Amniotic epithelial cell (primary cell): ENCODE results near the gene OR56A1.
A peak's percentile ranks its signal among the peaks of the same experiment; 100 is the strongest.
"Not testable (repeated sequence)": the region's sequence is repeated elsewhere in the genome, so short reads cannot be mapped to it uniquely, and the experiment has no call there.

Experiments
- DNase-seq: peaks from one replicate; pipeline ENCODE4 v3.0.0-alpha.2; 2010; ENCODE audit warnings: low read depth

OR56A1 gene, protein sequence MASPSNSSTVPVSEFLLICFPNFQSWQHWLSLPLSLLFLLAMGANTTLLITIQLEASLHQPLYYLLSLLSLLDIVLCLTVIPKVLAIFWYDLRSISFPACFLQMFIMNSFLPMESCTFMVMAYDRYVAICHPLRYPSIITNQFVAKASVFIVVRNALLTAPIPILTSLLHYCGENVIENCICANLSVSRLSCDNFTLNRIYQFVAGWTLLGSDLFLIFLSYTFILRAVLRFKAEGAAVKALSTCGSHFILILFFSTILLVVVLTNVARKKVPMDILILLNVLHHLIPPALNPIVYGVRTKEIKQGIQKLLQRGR

DNA sequence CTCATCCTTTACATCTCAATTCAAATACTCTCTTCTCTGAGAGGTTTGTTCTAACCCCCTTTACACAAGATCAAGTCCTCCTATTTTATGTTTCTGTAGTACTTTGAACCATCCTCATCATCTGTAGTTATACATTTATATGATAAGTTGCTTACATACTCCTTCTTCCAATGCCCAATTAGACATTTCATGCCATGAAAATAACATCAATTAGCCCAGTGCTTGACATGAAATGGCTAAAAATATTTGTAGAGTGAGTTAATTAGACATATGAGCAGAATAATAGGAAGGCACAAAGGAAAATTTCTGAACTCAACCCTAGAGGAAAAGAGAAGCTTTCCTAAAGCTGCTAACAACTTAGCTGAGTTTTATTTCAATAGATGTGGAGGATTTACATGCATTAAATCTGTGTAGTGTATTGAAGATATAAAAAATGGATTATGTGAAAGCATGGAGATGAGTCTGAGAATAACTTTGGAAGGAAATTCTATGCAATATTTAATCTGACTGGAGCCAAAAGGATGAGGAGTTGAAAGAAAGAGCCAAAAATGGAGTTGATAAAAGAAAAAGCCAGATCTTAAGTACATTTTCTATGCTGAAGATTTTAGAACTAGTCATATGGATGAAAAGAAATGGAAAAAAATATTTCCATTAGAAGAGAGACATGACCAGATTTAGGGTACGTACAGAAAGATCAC is at the start of gene OR56A1:
Gene OR56A1, minus strand, starts transcription at position 51 of the 698 bp plus-strand sequence. CDS start 3,066 bp downstream, outside the sequence.
- DNase-seq, result no peak

DNA sequence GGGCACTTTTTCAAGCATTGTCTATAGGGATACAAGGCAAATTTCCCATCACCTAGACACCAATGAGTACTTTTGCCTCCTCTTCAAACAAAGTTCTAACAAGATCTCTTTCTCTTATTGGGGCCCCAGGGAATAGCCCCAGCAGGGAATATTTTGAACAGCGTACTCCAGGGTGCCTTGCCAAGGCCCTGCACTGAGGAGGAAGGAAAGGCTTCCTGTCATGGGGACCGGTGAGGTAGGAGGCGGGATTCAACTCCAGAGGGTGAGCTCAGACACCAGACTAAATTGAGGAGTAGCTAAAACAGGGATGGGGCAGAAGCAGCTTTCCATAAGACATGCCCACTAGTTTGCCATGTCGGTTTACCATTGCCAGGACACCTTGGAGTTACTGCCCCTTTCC is 48.9 kb upstream of the OR56A1 start:
- no peak for DNase-seq

DNA sequence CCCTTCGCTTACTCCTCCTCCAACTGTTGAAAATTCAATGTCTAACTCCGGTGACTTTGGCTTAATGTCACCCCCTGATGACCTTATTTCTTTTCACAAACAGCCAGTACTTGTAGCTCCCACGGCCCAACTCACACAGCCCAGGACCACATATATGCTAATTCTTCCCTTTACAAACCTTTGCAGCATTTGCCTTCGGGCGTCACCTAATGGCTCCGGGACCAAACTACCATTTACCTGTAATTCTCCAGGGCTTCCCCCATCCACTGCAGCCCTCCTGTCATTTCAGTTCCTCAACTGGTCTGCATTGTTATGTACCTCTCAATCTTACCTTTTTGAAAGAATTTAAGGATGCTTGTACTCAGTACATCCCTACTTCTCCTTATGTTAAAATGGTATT is 47.2 kb upstream of the OR56A1 start:
- no peak for DNase-seq

DNA sequence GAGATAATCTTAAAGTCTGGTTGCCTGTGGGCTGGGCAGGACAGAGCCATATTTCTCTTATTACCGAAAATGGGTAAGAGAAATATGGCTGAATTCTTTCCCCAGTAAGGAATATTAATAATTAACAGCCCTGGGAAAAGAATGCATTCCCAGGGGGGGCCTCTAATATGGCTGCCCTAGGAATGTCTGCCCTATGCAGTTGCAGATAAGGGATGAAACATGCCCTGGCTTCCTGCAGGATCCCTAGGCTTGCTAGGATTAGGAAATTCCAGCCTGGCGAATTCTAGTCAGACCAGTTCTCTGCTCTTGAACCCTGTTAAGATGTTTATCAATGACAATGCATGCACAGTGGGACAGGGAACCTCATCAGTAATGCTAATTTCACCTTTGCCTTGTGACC is 45.9 kb upstream of the OR56A1 start:
- not testable (repeated sequence) for DNase-seq

DNA sequence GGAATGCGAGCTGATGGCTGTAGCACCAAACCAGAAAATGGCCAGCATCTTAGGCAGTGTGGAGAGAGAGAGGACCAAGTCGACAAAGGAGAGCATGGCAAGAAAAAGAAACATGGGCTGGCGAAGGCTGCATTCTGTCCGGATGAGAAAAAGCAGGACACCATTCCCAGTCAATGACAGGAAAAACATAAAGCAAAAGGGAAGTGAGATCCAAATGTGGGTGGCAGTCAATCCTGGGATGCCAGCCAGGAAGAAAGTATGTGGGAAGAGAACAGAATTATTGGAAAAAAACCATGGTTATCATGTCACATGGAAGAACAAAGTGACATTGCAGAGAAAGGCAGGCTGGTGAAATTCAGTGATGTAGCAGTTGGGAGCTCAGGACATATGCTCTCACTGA is 36.9 kb upstream of the OR56A1 start:
- no peak for DNase-seq

DNA sequence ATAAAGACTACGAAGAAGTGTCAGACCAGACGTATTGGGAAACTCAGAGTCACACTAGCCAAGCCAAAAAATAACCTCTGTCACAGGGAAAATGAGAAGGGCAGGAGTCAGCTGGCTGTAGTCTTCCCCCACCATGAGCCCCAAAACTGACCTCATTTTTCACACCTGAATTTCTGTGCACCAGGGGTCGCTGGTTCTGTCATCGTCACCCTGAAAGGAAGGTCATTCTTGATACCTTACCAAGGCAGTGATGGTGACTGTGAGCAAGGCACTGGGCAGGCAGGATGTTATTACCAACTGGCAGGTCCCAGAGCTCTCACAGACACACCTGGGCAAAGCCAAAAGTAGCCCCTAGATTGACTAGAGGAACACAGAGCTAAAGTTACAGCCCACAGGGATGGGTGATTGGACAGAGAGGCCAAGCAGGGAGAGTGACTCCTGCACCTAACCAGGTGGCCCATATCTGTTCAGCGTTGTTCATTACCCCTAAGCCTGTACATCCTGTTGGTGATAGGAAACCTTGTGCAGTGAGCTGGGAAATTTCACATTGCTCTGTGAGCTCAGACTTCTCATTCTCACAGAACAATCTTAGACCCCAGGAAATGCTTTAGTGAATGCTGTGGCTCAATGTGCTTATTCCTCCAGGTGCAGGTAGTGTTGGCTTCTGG is 32.3 kb upstream of the OR56A1 start:
- no peak for DNase-seq

DNA sequence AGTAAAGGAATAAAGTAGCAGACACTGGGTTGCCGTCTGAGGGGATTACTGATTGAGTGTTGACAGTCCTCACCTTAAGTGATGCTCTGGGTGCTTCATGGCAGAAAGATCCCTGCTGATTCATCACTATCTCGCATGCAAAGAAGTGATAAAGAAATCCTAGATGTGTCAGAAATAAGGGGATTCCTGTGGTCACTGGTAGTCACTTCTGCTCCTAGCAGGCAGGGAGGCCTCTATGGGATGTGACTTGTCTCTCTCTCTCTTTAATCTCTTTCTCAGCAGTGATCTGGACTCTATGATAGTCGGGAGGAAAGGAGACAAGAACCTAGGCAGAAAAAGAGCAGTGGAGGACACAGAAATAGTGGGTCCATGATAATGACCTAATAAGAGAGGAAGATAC is 30.9 kb upstream of the OR56A1 start:
- DNase-seq, result no peak

DNA sequence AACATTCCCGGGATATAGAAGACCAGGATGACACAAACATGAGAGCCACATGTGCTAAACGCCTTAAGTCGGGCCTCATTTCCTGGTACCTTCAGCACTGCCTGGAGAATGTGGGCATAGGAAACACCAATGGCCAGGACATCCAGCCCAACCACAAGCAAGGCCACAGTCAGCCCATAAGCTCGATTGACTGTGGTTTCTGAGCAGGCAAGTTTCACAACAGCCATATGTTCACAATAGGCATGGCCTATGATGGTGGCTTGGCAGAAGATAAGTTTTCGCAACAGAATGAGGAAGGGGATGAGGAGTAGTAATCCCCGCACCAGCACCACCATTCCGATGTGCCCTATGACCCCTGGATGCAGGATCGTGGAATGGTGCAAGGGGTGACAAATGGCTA is 26.9 kb upstream of the OR56A1 start:
- no peak for DNase-seq

DNA sequence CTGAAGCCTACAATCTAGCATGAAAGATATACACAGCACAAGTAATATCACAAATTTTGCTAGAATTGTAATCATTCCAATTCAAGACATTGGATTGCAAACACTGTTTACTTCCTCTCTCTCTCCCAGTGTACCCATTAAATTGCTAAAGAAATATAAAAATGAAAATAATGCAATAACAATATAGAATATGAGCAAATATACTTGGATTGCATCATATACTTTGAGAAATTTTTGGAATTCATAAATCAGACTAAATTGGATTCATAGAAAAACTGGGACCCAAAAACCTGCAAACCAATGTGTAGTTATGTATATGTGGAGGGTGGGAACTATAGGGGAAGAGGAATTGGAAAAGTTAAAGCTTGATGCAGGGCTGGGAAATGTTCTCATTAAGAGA is 25.0 kb upstream of the OR56A1 start:
- DNase-seq, result no peak

DNA sequence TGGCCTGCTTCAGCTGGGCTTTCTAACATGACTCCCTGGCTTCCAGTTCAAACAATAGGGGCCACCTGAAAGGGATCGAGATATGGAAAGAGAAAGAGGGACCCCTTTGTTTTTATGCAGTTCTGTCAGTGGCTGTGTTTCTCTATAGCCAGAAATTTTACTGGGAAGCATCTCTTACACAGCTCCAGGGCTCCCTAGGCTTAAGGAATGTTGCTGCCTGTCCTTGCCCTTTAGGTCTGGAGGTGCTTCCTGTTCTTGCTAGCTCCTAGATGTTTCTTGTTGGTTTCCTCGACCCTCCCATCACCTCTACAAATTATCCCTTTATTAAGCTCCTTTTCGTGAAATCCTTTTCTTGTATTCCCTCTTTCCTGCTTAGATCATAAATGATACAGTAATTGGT is 21.8 kb upstream of the OR56A1 start:
- DNase-seq, result no peak

DNA sequence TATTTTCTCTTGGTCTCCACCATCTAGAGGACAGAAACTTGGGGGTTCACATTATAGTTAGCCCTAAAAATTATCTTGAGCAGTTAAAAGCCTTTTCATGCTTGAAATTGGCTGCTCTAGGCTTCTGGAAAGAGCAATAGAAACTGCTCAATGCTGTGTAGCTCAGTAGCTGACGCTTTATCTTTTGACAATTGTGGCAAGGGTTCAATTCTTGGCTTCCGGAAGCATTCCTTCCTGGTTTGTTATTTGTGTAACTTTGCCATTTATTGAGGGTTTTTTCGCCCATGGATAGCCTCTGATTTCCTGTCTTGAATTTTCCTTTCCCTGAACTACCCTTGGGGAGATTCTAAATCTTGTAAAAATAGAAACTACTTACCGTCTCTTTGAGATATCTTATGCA is 10.3 kb upstream of the OR56A1 start:
- no peak for DNase-seq

DNA sequence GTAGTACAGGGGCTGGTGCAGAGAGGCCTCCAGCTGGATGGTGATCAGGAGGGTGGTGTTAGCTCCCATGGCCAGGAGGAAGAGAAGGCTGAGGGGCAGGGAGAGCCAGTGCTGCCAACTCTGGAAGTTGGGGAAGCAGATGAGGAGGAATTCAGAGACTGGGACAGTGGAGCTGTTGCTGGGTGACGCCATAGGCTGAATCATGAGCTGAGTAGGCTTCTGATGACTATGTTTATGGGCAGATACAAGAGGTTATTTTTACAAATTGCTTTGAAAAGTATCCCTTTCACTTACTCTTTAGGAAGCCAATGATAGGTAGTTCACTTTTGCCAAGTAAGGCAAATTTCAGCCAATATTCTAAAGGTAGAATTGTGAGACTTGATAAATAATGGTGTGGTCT is 3.1 kb downstream of the OR56A1 start:
- DNase-seq, result no peak

DNA sequence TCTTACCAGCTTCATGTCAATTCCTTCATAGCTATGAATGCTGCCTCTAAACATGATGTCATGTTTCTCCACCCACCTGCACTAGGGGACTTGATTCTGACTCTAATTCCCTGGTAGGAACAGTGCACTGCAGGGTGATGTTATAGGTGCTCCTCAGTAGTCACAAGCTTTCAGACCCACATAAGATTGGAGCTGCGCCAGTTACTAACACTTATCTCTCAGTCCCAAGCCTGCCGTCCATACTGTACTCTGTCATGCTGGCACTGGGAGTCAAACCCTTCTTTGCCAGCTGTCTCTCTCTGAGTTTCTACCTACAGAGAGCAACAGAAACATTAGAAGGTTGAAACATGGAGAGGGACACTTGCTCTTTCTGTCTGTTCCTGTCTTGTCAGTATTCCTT is 5.5 kb downstream of the OR56A1 start:
- DNase-seq, result no peak

DNA sequence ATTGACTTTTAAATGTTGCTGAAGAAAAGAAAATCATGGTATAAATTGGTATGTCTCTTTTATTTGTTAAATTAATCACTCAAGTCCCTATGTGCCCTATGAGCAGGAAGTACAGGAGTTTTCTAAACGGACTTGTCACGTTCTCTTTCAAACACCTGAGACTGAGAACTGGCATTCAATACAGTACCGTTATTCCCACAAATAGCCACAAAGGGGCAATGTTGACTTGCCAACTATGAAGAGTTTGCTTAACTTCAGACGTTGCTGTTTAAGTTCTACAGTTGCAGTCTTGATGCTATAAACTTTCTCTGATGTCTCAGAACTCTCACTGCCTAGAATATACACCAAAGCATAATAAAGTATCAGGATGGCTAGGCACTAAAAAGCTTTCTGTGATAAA is 7.6 kb downstream of the OR56A1 start:
- DNase-seq, result peak; percentile 47

DNA sequence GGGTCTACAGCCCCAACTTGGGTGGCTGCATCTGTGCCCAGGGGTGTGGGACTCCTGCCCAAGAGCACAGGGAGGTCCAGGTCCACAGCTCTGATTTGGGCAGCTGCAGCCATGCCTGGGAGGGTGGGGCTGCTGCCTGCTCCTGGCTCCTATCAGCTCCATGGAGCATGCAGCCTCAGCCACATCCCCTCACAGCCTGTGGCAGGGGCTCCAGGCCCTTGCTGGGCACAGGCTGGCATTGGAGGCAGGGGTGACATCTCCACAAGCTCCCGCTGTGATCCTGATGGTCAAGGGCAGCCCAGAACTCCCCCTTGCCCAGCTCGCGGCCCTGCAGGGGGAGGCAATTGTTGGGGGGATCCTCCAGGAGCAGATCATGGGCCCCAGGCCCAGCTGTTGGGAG is 17.5 kb downstream of the OR56A1 start:
- DNase-seq, result no peak

DNA sequence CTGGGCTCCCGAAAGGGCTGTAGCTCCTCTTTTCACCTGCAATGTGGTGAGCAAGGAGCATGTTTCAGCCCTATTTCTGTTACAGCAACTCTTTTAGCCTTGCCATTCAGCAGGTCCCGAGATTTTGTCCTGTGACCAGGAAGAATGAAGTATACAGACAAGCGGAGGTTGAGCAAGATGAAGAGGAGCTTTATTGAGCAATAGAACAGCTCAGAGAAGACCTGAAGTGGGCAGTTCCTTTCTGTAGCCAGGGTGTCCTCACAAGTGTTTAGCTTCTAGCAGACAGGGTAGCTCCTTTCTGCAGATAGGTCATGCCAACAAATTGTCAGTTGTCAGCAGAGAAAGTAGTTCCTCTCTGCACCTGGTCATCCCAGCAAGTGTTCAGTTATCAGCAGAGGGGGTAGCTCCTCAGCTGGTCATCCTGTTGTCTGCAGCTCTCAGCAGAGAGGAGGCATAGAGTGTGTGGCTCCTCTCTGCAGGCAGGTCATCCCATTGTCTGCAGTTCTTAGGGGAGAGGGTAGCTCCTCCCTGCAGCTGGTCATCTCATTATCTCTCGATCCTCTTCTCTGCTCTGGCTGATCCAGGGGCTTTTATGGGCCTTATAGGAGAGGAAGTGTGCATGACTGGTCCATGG is 18.4 kb downstream of the OR56A1 start:
- DNase-seq, result no peak

DNA sequence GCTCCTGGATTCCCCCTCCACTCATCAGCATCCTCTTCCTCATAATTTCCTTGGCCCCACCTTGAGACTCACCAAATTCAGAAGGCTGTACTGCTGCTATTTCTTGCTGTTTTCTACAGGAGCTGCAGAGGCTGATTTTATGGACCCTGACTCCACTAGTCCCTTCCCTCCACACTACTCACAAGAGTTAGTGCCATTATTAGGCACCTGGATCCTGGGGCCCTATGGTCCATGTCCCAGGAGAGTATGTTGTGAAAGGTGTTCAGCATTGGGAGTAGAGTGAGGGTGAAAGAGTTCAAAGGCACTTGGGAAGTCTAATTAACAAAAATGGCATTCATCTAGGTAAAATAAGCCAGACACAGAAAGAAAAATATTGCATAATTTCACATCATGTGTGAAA is 23.7 kb downstream of the OR56A1 start, which contains the start of gene OR56A4:
Gene OR56A4, minus strand, starts transcription at position 101 of the 400 bp plus-strand sequence. CDS start 3,954 bp downstream, outside the sequence.
- no peak for DNase-seq

DNA sequence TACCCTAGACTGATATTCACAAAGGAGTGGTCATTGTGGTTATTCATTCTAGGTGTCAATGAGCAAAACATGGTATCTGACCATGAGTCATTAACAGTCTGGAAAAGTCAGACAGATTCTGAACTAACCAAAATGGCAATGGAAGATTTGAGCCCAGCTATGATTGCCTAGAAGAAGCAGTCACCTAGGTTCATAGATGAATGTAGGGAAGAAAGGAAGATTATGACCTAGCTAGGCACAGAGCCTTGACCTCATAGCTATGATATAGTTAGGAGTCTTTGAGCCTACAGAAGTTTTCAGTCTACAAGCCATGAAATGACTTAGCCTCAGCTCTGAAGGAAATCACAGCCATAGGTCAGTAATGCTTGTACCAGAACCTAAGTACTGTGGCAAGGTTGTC is 24.2 kb downstream of the OR56A1 start:
- DNase-seq, result no peak

DNA sequence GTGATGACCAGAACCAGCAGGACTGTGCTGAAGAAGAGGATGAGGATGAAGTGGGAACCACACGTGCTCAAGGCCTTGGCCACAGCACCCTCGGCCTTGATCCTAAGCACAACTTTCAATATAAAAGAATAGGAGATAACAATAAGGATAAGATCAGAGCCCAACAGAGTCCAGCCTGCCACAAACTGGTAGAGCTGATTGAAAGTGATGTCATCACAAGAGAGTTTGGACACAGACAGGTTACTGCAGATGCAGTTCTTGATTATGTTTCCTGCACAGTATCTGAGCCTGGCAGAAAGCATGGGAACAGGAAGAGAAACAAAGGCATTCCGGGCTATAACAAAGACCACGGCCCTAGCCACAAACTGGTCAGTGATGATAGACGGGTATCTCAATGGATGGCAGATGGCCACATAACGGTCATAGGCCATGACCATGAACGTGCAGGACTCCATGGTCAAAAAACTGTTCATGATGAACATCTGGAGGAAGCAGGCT is 28.3 kb downstream of the OR56A1 start:
- DNase-seq, result no peak

DNA sequence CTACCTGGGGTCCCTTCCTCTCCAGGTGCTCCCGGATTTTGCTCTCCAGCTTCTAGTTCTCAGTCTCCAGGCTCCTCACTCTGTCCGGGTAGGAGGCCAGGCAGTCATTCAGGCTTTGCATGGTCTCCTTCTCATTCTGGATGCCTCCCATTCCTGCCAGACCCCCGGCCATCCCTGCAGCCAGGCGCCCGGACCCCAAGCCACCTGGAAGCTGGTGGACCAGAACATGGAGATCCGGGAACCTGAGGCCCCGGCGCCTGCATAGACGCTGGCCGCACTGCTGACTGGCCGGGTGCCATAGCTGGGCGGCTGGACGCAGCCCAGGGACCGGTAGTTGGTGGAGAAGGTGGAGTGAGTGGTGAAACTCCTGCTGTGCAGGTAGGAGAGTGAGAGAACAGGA is 35.8 kb downstream of the OR56A1 start:
- no peak for DNase-seq

DNA sequence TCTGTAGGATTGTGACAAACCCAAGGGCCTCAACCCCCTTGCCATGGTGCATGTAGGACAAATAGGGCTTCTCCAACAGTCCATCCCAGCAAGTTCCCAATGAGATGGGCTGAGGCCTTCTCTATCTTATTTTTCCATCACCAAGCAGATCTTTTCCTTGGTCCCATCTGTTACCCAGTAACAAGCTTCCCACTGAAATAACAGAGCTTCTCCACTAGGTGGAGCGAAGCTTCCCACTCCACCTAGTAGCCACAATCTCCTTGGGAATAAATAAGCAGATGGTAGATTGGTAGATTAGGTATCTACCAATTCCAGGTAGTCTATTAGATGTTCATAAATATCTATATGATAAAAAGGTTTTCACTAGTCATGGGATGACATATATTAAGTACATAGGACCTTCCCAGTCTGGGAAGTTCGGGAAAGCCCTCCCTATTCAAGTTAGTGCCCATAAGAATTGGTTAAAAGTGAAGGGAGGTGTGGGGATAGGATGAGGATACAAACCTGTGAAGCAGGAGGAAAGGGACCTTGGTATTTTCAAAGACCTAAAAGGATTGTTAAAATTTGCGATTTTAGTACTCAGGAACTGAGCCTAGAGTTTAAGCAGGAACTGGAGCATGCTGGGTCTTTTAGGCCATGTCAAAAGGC is 37.8 kb downstream of the OR56A1 start:
- DNase-seq, result peak; percentile 6

DNA sequence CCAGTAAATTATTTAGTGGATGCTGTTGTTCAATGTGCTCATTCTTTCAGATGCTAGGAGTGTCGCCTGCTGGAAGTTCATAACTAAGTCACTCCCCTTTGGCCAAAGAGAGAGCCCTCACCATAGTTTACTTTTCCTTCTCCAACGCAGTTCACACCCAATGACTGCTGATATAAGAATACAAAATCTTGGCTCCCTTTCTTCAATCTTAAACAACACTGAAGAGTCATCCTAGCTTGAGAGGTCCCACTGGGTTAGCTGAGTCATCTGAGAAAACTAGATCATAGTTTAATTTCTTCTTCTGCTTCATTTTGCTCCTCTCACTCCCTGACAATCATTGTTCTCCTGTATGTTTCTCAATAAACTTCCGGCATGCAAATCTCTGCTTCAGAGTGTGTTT is 38.4 kb downstream of the OR56A1 start:
- no peak for DNase-seq
